AG20443 (cell line): ENCODE results near the gene MYLK.

Source experiments
- DNase-seq: peaks from one replicate; pipeline ENCODE4 v3.0.0; 2012; ENCODE audit warnings: low spot score, mixed read lengths

MYLK gene

DNA sequence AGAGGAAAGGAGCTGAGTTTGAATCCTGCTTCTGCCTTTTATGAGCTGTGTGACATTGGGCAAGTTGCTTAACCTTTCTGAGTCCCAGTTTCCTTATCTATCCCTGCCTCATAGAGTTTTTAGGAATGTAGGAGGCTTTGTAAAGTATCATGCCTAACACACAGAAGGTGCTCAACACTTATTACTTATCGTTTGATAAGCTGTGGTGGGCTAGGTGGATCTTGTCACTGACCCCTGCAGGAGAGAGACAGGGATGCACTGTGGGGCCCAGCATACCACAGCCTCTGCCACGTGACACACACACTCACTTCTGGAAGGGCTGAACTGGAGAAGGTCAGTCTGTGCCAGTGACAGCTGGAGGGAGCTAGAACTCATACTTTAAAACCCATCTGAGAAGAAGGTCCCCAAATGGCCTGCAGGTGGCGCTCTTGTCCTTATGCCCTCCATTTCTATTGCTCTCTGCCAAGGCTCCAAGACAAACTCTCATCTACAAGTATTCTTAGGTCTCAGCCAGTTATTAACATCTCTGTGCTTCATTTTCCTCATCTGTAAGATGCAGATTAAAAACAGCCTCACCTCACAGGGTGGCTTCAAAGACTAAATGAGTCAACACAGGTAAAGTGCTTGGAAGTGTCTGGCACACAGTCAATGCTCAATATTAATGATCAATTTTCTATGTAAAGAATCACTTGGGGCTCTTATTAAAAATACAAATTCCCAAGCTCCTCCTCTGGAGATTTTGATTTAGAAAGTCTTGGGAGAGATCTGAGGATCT lies 241.8 kb downstream of the MYLK start:
- DNase-seq, result peak; percentile 90

DNA sequence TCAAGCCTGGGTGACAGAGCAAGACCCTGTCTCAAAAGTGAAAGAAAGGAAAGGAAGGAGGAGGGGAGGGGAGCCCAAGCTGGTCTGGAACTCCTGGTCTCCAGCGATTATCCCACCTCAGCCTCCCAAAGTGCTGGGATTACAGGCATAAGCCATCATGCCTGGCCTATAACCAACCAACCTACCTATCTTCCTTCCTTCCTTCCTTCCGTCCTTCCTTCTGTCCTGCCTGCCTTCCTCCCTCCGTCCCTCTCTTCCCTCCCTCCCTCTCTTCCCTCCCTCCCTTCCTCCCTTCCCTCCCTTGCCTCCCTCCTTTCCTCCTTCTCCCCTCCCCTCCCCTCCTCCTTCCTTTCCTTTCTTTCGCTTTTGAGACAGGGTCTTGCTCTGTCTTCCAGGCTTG lies 242.6 kb downstream of the MYLK start:
- no peak for DNase-seq

DNA sequence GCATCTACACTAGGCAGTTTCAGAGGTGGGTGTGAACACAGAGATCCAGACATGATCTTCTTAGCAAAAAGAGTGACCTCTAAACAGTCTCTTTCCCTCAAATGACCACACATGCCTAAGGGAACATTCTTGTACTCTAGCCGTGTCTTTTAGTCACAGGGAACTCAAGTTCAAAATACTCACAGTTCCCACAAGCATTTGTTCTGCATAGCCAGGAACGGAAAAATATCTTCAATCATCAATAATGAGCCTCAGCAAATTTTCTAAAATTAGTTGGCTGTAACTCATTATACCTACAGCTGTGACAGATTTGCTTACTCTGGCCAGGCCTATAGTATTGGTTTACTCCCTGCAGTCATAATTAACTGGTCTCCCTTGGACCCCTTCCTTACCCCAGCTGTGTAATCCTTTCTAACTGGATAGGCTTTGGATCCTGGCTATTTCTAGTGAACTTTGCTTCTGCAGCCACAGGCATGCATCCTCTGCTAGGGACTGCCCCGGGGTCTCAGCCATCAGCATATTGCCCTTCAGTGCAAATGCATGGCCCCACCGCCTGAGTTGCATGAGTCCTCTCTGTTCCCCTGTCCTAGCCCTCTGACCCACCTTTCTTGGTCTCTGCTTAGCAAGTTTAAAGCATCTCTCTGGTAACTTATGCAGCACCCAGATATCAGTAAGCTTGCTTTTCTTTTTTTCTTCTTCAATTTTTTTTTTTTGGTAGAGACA lies 243.2 kb downstream of the MYLK start:
- DNase-seq, result peak; percentile 37

DNA sequence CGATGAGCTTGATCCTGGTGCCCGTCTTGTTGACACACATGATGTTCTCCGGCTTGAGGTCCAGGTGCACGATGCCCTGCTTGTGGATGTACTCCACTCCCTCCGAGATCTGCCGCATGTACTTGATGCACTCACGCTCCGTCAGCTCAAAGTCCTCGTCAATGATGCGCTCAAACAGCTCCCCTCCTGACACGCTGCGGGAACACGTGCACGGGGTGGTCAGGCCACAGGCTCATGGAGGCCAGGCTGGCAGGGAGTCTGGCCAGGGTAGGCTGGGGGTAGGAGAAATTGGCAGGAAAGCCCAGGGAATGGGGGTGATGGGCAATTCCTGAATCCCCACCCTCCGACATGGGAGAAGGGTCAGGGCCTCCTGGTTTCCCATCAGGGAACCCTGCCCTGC lies 243.8 kb downstream of the MYLK start:
- DNase-seq, result no peak

DNA sequence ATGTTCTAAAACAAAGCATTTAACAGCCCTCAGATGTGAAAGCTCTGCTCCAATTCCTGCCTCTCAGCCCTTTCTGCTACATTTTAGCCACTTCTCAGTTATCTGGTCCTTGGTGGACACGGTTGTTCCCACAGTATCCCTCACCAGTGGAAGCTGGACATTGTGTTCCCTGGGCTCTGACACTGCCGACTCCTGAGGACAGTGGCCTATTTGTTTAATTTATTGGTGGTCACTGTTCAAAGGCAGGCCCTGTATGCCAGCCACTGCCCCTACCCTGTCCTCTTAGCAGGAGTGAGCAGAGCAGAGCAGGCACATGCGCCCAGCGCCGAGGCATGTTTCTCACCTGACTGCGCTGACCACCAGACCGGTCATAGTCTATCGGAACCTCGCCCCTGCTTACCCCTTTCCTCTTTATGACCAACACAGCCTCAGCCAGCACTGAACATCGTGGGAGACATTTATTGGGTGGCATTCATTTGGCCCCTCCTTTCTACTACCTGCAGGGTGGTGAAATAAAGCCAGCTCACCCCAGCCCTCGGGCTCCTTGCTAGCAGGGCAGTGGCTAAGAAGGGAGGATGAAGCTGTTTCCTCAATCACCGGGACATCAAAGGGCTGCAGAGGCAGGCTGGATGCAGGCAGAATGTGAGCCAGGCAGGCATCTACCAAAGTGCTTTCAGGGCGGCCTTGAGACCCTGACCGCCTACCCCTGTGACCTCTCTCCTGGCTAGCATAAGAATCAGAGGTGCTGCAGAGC lies 245.0 kb downstream of the MYLK start:
- DNase-seq, result no peak

DNA sequence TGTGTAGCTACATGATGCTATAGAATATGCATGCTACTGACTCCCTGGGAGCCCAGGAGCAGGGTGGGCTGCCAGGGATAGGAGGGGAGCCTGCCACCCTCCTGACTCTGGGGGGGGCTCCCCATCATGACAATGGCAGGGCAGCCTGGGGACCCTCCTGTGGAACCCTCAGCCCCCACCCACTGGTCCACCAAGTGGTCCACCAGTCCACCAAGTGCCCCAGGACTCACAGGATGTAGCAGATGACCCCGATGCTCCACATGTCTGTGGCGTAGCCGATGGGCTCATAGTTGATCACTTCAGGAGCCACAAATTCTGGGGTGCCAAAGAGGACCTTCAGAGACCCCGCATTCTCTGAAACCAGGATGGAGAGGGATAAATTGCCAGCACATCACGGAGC lies 246.3 kb downstream of the MYLK start:
- no peak for DNase-seq

DNA sequence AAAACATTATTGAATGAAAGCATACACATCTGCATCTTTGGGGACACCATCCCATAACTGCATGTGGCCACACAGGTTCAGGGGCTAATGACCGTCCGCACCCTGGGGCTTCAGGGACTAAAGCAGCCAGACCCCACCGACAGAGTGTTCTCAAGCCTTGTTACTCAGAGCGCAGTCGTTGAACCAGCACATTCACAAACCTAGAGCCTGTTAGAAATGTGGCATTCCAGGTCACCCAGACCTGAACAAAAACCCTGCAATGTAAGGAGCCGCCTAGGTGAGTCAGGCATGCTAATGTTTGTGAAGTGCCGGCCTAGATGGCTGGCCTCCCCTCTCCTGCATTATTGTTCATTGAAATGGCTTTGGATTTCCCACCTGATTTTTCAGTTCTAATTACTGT lies 247.0 kb downstream of the MYLK start:
- no peak for DNase-seq

DNA sequence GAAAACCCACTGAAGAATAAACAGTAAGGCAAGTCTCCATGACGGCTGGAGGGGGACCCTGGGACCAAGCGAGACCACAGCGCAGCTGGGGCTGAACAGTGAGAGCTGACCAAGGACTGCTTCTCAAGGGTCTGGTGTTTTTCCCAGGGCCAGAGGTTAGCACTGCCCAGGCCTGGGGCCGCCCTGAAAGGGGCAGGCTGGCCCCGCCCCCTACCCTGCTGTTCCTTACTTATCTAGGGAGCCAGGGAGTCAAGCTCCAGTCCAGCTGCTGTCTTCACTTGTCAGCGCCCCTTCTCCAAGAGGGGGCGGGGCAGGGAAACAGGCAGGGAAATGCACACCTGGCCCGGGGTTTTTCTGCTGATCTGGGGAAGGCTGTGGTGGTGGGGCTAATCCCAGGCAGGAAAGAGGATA lies 247.7 kb downstream of the MYLK start:
- DNase-seq, result no peak

DNA sequence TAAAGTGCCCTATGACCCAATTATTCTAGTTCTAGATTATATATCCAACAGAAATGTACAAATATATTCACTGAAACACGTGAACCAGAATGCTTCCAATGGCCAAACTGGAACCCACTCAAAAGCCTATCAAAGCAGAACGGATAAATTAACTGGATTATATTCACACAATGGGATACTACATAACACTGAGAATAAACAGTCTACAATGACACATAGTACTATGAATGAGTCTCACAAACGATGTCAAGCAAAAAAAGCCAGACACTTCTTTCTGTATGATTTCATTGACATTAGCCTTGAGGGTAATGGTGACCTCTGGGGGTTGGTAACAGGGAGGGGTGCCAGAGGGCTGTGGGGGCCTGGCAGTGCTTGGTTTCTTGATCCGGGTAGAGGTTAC lies 248.4 kb downstream of the MYLK start:
- no peak for DNase-seq

DNA sequence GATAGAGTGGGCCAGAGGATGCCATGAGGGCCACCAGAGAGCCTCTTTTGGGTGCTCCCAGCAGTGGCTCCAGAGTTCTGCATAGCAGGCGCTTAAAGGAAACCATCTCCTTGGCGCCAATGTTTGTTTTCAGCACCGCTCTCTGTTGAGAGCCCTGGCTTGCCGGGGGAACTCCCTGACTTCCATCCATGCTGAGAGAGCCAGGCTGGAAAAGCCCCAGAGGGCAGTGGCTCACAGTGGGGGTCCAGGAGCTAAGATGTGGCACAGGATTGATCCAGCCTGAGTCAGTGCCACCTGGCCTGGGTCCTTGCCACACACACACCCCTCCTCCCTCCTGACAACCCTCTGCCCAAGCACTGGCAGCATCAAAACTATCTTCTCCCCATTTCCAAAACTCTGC lies 248.9 kb downstream of the MYLK start:
- no peak for DNase-seq

DNA sequence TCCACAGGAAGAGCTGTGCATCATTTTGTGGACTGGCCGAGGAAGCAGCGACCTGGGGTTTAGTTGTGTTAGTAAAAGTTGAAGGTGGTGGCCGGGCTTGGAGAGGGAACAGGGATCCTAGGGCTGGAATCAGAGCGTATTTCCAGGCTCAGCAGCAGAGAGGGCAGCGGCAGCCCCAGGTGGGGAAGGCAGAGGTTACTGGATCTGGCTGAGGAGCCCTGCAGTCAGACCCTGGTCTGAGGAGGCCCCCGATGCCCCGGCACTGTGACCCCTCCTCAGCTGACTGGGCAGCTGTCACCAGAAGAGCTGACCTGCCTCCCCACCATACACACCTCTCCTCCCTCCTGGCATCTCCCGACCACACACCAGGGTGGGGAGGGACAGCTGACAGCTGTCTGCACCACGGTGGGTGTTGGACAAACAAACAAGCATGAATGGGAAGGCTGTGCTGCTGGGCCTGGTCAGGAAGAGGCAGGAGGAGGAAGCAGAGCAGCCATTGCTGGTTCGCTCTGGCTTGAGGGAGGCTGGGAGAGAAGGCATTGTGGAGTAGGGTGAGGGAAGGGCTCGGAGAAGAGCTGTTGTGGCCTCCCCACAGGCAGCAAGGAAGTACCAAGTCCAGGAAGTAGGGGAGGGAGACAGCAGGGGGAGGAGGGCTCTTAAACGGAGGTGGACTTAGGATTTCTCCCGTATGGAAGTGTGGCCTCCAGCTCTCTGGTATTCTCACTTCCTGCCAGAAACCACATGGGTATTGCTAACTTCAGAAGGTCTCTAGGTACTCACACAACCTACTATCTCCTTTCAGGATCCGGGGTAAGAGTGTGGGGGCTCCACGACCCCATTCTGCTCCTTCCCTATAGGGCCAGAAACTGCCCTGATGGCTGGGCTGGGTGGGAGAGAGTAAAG lies 249.7 kb downstream of the MYLK start:
- no peak for DNase-seq

DNA sequence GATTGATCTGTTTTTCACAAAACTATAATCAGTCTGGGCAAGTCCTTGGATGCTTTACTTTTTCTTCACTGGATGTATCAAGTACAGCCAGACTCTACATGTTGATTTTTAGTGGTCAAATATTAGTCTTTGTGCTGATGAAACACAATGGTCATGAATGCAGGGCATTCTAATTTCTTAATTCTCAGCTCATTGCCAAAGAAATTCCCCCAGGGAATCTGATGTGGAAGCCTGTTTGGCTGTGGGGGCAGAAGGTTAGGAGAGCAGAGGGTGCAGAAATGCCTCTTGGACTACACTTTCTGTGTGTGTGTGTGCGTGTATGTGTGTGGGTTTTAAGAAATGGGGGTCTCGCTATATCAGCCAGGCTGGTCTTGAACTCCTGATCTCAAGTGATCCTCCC lies 250.6 kb downstream of the MYLK start:
- DNase-seq, result no peak

DNA sequence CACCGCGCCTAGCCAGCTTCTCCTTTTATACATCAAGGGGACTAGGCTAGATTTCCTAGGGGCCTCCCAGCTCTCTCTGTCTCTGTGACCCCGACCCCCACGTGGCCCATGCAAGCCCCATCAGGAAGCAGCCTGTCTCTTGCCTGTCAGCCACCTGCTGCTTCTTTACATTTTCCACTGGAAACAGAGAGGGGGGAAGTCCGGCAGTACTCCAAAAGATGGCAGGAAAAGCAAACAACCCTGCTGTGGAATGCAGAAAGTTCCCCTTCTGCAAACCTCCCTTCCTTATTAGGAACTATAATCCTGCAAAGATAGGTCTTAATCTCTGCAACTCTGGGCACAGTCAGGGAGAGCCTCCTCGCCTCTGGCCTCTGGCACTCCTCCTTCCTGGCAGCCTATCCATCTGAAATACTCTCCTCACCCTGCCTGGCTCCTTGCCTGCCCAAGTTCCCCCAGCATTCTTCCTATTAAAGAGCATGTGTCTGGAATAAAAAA lies 251.9 kb downstream of the MYLK start:
- DNase-seq, result peak; percentile 58

DNA sequence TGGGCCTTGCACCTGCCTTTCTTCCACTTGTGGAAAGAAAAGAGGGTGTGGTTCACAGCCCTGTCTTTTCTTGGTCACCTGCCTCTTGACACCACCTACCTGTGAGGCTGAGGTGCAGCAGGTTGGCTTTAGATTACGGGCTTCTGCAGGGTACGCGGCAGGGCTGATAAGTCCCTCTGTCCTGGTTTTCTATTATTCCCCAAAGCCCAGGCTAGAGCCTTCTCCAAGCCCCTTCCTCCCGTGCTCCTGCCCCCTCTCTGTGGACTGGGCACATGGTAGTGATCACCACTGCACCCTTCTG lies 254.4 kb downstream of the MYLK start:
- DNase-seq, result no peak

DNA sequence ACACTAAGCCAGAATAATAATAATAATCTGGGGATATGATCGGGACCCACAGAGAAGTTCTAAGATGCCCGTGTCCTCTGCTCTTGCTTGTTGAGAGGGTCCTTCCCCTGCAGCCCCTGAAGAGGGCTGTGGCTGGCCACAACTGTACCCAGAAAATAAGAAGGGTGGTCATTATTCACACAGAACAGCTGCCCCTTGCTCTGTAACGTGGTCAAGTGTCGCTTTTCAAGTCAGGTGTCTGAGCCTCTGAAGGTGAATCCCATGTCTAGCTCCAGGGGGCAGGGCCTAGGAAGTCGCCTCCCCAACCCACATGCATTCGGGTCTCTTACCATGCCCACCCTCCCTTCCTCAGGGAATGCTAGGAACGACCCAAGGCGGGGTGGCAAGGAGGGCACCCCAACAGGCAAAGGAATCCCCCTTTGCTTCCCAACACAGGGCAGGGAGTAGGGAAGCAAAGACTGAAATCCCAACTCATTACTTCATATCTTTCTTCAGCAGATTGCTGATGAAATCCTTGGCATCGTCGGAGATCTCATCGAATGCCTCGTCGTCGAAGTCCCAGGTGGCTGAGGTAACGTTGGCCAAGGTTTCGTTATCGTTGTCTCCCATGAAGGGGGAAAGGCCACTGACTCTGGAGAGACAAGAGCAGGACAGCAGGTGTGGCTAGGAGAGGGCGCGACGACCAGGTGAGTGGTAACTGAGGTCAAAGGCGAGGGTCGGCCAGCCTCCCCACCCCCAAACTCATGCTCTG lies 255.0 kb downstream of the MYLK start:
- no peak for DNase-seq

DNA sequence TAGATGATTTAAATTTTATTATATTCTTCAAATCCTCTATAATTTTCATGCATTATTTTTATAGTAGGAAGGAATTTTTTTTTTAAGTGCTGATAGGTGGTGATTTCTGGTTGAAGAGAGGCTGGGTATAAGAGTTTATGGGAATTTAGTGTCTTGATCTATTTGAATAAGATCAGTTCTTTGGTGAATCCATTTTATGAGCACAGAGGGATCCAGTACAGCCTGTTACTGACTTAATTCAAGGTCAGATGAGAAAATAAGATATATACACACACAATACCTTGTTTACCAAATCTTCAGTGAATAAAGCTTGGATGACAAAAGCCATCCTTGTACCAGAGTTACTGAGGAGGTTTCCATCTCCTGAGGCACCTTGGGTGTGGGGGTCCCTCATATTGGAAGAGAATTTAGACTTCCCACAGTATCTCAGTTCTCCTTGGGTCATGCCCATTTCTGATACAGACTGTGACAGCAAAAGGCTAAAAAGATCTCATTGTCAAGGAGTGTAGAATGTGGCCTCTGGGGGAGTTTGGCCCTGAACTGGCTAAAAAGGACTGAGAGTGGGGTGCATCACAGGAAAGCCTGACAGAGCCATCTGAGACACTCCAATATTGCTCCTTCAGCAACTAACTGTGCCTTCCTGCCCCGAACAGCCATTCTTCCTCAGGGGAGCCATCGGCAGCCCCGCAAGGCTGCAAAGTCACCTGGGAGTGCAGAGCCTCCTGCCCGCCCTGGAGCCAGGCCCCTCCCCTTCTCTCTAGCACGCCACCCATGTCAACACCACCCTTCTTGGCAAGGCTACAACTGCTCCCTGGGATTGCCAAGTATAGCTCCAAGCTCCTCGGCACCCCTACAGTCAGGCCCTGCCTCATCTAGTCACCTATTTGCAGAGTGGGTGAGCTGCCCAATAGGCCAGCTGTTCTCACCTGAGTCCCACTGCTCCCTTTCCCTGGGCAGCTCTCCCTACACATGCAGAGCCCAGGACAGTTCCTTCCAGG lies 256.2 kb downstream of the MYLK start:
- DNase-seq, result no peak

DNA sequence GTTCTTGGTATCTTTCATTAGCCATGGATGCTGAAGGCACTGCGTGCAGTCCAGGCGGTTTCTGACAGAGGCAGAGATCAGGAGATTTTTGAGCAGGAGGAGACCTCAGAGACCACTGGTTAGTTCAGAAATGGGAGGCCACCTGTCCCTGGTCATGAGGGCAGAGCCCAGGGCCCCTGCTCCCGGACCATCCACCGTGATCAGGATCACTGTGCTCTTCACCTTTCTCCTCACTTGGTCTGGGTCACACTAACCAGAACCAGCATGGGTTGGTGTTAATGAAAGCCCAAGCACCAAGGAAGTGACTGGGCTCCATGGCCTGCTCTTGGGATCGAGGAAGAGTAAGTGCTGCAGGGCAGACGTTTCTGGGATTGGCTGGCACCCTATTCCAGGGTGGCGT lies 257.3 kb downstream of the MYLK start:
- DNase-seq, result no peak

DNA sequence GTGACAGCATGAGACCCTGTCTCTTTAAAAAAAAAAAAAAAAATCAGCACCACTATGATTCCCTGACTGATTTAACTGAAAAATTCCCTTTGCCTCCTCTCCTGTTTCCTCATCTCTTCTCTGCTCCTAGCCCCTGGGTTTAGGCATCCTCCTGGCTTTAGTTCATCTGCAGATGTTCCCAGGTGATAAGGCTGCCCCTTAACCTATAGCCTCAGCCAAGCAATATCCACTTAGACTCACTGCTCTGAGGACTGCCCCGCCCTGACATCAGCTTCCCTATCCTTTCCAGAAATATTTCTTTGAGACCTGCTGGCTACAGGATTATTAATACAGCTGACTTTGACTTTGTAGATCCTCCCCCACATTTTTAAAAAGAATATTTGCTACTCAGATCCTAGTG lies 259.8 kb downstream of the MYLK start:
- no peak for DNase-seq

DNA sequence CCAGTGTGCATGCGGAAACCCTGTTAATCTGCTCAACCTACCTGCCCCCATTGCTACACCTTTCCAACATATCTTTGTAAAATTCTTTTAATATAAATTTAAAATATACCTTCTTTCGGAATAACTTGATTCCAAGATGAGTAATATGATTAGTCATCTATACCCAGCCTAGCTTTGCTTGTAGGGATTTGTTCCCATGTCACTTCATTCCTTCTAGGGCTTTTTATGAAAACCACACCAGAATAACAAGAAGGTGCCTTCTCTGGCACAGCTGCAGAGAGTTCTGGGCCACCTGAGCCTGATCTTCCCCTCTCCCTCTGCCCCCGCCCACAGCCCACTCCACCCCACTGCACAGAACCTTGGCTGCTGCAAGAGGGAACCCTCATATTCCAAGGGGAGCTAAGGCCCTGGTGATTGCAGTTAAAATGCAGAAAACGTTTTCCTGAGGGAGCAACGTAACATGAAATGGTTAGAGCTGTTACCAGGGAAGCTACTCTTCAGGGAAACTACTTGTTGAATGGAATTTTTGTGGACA lies 260.7 kb downstream of the MYLK start:
- DNase-seq, result no peak

DNA sequence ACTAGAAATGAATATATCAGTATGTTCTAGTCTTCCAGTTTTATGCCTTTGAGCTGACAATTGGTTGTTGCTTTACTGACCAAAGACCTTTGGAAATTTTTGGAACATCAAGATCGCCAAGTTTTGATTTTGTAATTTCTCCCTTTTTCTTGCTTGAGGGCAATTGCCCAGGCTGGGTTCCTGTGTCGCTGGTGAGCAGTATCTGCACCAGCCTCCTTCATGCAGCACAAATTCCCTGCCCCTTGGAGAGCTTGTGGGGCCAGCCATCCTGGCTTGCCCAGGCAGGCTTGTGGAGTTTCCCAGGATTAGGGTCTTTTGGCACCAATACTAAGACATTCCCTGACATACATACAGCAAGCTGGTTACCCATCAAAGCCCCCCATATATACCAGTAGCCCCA lies 261.4 kb downstream of the MYLK start:
- DNase-seq, result no peak
